HFFc6 (cell line): ENCODE measurements around the gene CNGA3. TPM values are rescaled to one million over a fixed set of nuclear protein-coding genes. Genes with fewer than 3 reads are reported as not detected.
"Not testable (repeated sequence)": the region's sequence is repeated elsewhere in the genome, so short reads cannot be mapped to it uniquely, and the experiment has no call there.

Experiments
- DNase-seq: peaks from one replicate; pipeline ENCODE4 v3.0.0-alpha.2; 2018
- H3K27ac Mint-ChIP-seq: 2 replicates; pipeline ENCODE4 v1.8.0; 2020; ENCODE audit warnings: mild to moderate bottlenecking, mixed read lengths
- H3K27me3 Mint-ChIP-seq: 2 replicates; pipeline ENCODE4 v1.8.0; 2021; ENCODE audit warnings: mild to moderate bottlenecking, moderate library complexity, mixed read lengths; ENCODE audit not compliant: insufficient read depth
- H3K36me3 Mint-ChIP-seq: 2 replicates; pipeline ENCODE4 v1.8.0; 2021; ENCODE audit warnings: low read depth, mixed read lengths
- H3K4me1 Mint-ChIP-seq: 2 replicates; pipeline ENCODE4 v1.8.0; 2020; ENCODE audit warnings: low read depth, mixed read lengths
- H3K4me3 Mint-ChIP-seq: 2 replicates; pipeline ENCODE4 v1.8.0; 2020; ENCODE audit warnings: mild to moderate bottlenecking, moderate library complexity, mixed read lengths
- H3K9me3 Mint-ChIP-seq: 2 replicates; pipeline ENCODE4 v1.8.0; 2020; ENCODE audit warnings: mild to moderate bottlenecking, mixed read lengths
- total RNA-seq, 6 experiments: library from RNA; stranded (reverse); fragmentation: NEBNext Ultra II Directional; extraction: Animal tissue kit (Norgen Biotek cat#: 25700); gene quantifications; 2 replicates in 1 of 6; 3 replicates in 5 of 6; pipeline ENCODE4 v1.2.3, GENCODE V29; 2021
- TF ChIP-seq, protein P1 (sequence below): fragments of 200-600 bp; sonication (generic); IDR thresholded peaks from 2 replicates; pipeline ENCODE4 v1.5.0; 2021; ENCODE audit warnings: antibody characterized with exemption, mild to moderate bottlenecking

Gene CNGA3
- total RNA-seq, 6 experiments from 2014 or later, result 0.14 to 0.71 (median 0.22) TPM

DNA sequence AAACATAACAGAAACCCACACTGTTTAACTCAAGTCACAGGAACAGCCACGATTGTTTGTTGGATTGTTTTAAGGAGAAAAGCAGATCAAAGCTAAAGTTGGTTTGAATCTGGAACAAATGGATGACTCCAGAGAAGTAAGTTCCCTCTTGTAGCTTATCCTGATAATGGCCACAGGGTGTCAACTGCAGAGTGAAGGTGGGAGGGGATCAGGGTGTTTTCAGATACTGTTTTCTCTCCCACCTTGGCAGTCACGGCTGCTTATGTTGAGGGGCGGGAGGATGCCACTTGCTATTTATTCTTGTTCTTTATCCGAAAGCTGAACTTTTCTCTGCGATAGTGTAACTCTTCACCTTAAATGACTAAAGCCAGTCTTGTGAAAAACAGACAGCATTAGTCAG is 61.9 kb downstream of the CNGA3 start:
- no peaks in the 10 kb centered on the region; the same call in 1 of the 2 replicates for H3K9me3 Mint-ChIP-seq
- H3K36me3 Mint-ChIP-seq, result no peaks in the 10 kb centered on the region
- H3K27me3 Mint-ChIP-seq, result peaks cover 11% of the 10 kb centered on the region
- no peak for DNase-seq
- no peak overlapping the region for H3K4me3 Mint-ChIP-seq
- H3K27ac Mint-ChIP-seq, result no peak overlapping the region
- peaks cover 6% of the 10 kb centered on the region for H3K4me1 Mint-ChIP-seq
- TF ChIP-seq, protein P1, sequence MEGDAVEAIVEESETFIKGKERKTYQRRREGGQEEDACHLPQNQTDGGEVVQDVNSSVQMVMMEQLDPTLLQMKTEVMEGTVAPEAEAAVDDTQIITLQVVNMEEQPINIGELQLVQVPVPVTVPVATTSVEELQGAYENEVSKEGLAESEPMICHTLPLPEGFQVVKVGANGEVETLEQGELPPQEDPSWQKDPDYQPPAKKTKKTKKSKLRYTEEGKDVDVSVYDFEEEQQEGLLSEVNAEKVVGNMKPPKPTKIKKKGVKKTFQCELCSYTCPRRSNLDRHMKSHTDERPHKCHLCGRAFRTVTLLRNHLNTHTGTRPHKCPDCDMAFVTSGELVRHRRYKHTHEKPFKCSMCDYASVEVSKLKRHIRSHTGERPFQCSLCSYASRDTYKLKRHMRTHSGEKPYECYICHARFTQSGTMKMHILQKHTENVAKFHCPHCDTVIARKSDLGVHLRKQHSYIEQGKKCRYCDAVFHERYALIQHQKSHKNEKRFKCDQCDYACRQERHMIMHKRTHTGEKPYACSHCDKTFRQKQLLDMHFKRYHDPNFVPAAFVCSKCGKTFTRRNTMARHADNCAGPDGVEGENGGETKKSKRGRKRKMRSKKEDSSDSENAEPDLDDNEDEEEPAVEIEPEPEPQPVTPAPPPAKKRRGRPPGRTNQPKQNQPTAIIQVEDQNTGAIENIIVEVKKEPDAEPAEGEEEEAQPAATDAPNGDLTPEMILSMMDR, result no peak

DNA sequence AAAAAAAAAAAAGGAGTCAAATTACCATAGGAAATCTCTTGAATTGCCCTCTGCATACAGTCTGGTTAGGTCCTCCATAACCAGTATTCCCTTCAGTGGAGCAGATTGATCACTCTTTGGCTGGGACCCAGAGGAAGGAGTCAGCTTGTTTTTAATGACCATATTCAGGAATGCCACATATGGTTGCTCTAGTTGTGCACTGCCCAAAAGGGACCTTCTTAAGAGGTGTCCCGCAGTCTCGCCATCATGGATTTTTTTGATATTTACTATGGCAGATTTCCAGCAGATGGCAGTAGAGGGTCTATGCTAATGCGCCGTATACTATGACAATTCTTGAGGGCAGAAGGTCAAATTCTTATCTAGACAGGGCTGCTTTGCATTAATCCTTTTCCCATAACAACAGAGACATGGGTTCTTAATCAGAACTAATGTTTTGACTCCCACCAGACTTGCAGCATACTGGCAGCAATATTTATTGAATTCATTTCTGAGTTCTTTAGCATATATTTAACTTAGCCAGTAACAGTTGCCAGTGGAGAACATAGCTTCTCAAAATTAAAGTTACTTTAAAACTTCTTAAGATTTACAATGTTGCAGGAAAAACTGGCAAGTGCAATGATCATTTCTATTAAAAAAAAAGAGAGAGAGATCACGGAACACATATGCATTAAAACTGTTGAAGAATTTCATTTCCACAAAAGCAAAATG is 66.6 kb downstream of the CNGA3 start:
- peaks cover 6% of the 10 kb centered on the region for H3K4me1 Mint-ChIP-seq
- H3K4me3 Mint-ChIP-seq, result no peak overlapping the region
- peak; percentile 47 for DNase-seq
- H3K27me3 Mint-ChIP-seq, result peaks cover 5% of the 10 kb centered on the region
- H3K9me3 Mint-ChIP-seq, result peaks cover 8% of the 10 kb centered on the region
- no peak overlapping the region for H3K27ac Mint-ChIP-seq
- TF ChIP-seq, protein P1, result peak; percentile 89
- H3K36me3 Mint-ChIP-seq, result peaks cover 5% of the 10 kb centered on the region

DNA sequence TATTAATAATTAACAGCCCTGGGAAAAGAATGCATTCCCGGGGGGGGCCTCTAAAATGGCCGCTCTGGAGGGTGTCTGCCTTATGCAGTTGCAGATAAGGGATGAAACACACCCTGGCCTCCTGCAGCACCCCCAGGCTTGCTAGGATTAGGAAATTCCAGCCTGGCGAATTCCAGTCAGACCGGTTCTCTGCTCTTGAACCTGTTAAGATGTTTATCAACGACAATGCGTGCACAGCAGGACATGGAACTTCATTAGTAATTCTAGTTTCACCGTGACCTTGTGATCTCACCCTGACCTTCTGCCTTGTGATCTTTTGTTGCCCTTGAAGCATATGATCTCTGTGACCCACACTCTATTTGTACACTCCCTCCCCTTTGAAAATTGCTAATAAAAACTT is 68.0 kb downstream of the CNGA3 start:
- not testable (repeated sequence) for H3K27me3 Mint-ChIP-seq

DNA sequence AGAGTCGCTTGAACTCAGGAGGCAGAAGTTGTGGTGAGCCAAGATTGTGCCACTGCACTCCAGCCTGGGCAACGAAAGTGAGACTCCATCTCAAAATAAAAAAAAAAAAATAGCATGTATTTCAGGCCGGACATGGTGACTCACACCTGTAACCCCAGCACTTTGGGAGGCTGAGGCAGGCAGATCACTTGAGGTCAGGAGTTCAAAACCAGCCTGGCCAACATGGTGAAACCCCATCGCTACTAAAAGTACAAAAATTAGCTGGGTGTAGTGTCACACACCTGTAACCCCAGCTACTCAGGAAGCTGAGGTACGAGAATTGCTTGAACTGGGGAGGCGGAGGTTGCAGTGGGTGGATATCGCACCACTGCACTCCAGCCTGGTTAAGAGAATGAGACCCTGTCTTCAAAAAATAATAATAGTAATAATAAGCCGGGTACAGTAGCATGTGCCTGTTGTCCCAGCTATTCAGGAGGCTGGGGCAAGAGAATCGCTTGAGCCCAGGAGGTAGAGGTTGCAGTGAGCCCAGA is 69.5 kb downstream of the CNGA3 start:
- H3K4me3 Mint-ChIP-seq, H3K27ac Mint-ChIP-seq: not testable (repeated sequence)

More for the DNA sequence above, 68.0 kb downstream of the CNGA3 start:
- H3K27ac Mint-ChIP-seq, H3K4me3 Mint-ChIP-seq, DNase-seq, H3K4me1 Mint-ChIP-seq, H3K36me3 Mint-ChIP-seq, H3K9me3 Mint-ChIP-seq: not testable (repeated sequence)

DNA sequence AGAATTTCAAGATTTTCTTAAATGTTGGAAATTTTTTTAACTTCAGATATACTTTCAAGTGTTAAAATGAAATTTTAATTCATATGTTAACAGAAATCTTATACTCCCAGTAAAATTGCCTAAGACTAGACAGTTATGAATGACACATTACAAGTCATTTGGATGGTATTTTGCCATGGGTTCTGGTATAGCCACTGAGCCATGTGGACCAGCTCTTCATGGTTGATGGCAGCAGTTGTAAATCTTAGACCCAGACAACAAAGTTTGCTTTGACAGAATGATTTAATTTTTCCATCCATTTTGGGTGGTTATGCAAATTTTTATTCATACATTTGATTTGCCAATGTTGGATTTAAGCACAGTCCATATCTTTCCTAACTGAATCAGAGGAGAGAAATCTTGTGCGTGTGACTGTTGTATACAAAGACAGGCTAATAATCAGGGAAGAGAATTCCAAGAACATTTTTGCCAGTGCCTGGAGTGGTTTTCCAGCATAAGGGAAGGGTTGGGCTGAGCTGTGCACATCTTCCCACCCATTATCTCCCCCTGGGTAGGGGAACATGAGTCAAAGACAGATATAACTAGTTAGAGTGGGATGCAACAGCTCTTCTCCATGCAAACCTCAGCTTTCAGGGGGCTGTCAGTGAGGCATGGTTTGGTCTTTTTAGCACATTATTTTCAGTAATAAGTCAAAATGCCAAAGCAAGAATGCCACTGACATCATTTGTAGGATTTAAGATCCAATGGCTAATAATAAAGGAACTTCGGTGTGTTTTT is 70.3 kb downstream of the CNGA3 start:
- peaks cover 5% of the 10 kb centered on the region for H3K36me3 Mint-ChIP-seq

More for the DNA sequence above, 69.5 kb downstream of the CNGA3 start:
- H3K27me3 Mint-ChIP-seq, H3K36me3 Mint-ChIP-seq, DNase-seq, H3K9me3 Mint-ChIP-seq: not testable (repeated sequence)
- peaks cover 12% of the 10 kb centered on the region for H3K4me1 Mint-ChIP-seq

DNA sequence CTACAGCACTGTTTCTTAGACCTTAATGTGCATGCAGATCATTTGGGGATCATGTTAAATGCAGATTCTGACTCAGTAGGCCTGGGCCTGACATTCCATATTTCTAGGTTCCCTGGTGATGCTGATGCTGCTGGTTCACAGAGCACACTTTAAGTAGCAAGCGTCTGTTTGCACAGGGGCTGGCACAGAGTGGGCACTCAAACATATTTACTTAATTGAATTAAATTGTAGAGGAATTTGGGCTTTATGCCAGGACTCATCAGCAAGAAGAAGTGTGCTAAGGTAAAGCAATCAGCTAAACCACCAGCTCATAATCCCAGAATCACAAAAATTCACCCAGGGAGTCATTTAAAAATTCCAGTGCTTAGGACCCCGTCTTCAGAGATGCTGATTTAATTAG is 73.3 kb downstream of the CNGA3 start:
- DNase-seq, result no peak
- Mint-ChIP-seq H3K9me3 (peaks cover 20% of the 10 kb centered on the region), H3K4me1 (peaks cover 6% of the 10 kb centered on the region; the same call in 1 of the 2 replicates), H3K36me3 (peaks cover 11% of the 10 kb centered on the region), H3K4me3 (no peak overlapping the region), H3K27me3 (peaks cover 9% of the 10 kb centered on the region; the same call in 1 of the 2 replicates), H3K27ac (no peak overlapping the region)
- TF ChIP-seq, protein P1, result no peak

More for the DNA sequence above, 70.3 kb downstream of the CNGA3 start:
- no peak overlapping the region for H3K27ac Mint-ChIP-seq
- peaks cover 12% of the 10 kb centered on the region for H3K4me1 Mint-ChIP-seq
- peaks cover 13% of the 10 kb centered on the region for H3K9me3 Mint-ChIP-seq
- DNase-seq, result no peak
- H3K4me3 Mint-ChIP-seq, result no peak overlapping the region
- peaks cover 8% of the 10 kb centered on the region; the same call in 1 of the 2 replicates for H3K27me3 Mint-ChIP-seq
- TF ChIP-seq, protein P1, result no peak
